HUES6 (cell line): Measurements from ENCODE around the gene RGL4.
"Not testable (repeated sequence)": the region's sequence is repeated elsewhere in the genome, so short reads cannot be mapped to it uniquely, and the experiment has no call there.

Experiments
- H3K27ac ChIP-seq: 2 replicates; pipeline ENCODE4 v1.7.0; 2013; ENCODE audit warnings: low read depth, mild to moderate bottlenecking, low read length, inconsistent platforms
- H3K27me3 ChIP-seq: 2 replicates; pipeline ENCODE4 v1.6.1; 2013; ENCODE audit warnings: low read length; ENCODE audit not compliant: control insufficient read depth, insufficient read depth
- H3K36me3 ChIP-seq: 2 replicates; pipeline ENCODE4 v1.6.1; 2013; ENCODE audit warnings: low read length; ENCODE audit not compliant: control insufficient read depth, insufficient read depth
- H3K4me1 ChIP-seq: 2 replicates; pipeline ENCODE4 v1.6.1; 2013; ENCODE audit warnings: low read length; ENCODE audit not compliant: control insufficient read depth, insufficient read depth
- H3K4me3 ChIP-seq: 2 replicates; pipeline ENCODE4 v1.5.1; 2013; ENCODE audit warnings: low read depth, low read length
- H3K9ac ChIP-seq: one replicate; pipeline ENCODE4 v1.6.1; 2013; ENCODE audit warnings: mild to moderate bottlenecking, low read length
- H3K9me3 ChIP-seq: 2 replicates; pipeline ENCODE4 v1.6.1; 2013; ENCODE audit warnings: low read depth, low read length; ENCODE audit not compliant: control insufficient read depth, insufficient read depth

Gene RGL4

DNA sequence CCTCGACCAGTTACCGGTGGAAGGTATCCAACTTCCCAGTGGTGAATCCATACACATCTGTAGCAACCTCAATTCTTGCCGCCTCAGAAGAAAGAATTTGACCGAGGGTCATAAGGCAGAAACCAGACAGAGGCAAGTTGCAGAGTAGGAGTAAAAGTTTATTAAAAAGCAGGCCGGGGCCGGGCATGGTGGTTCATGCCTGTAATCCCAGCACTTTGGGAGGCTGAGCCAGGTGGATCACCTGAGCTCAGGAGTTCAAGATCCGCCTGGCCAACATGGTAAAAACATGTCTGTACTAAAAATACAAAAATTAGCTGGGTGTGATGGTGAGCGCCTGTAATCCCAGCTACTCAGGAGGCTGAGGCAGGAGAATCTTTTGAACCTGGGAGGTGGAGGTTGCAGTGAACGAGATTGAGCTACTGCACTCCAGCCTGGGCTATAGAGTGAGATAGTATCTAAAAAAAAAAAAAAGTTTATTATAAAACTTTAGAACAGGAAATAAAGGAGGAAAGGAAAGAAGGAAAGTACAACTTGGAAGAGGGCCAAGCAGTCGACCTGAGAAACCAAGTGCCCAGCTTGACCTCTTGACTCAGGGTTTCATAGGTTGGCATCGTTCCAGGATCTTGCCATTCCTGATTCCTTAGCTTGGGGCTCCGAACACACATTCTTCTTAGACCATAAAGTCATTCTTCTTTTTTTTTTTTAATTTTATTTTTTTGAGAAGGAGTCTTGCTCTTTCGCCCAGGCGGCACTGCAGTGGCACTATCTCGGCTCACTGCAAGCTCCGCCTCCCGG is 27.8 kb downstream of the RGL4 start:
- H3K27me3 ChIP-seq, result no peaks in the 10 kb centered on the region
- H3K4me3 ChIP-seq, result no peak overlapping the region
- no peaks in the 10 kb centered on the region for H3K9me3 ChIP-seq
- peaks cover 4% of the 10 kb centered on the region for H3K4me1 ChIP-seq
- H3K9ac ChIP-seq, result no peak overlapping the region
- no peak overlapping the region for H3K27ac ChIP-seq
- peaks cover 15% of the 10 kb centered on the region for H3K36me3 ChIP-seq

- Histone ChIP-seq H3K9ac (no peak overlapping the region), H3K4me3 (no peak overlapping the region), H3K27me3 (no peaks in the 10 kb centered on the region), H3K9me3 (no peaks in the 10 kb centered on the region), H3K36me3 (no peaks in the 10 kb centered on the region), H3K27ac (no peak overlapping the region), H3K4me1 (peaks cover 4% of the 10 kb centered on the region)
Observed at GRCh38 chr22:23720855-23721254, 30.0 kb downstream of the RGL4 start.

DNA sequence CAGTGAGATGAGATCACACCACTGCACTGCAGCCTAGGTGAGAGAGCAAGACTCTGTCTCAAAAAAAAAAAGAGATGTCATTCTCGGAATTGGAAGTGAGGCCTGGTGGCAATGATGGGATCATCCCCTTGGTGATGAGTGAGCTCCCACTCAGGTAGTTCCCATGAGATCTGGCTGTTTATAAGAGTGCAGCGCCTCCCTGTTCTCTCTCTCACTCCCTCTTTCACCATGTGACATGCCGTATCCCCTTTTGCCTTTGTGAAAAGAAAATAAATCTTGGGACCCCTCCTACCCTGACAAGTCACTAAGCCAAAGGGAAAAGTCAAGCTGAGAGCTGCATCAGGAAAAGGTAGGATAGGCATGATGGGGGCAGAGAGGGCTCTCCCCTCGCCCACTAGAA is 31.3 kb downstream of the RGL4 start:
- no peaks in the 10 kb centered on the region for H3K9me3 ChIP-seq
- H3K9ac ChIP-seq, result no peak overlapping the region
- peaks cover 4% of the 10 kb centered on the region for H3K4me1 ChIP-seq
- no peaks in the 10 kb centered on the region for H3K36me3 ChIP-seq
- no peak overlapping the region for H3K4me3 ChIP-seq
- H3K27ac ChIP-seq, result no peak overlapping the region
- H3K27me3 ChIP-seq, result no peaks in the 10 kb centered on the region

DNA sequence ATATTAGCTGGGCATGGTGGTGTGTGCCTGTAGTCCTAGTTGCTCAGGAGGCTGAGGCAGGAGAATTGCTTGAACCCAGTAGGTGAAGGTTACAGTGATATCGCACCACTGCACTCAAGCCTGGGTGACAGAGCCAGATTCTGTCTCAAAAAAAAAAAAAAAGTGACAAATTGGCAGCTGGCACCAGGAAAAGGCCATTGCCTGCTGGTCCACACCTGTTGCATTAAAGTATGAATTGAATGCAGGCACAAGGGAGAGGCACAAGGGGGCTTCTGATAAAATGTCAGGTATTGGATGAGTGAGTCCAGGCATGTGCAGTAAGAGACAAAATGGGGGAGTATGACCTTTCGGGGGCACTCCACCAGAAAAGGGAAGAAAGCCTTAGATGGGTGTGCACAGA is 31.9 kb downstream of the RGL4 start:
- H3K27me3 ChIP-seq, result no peaks in the 10 kb centered on the region
- H3K4me1 ChIP-seq, result no peaks in the 10 kb centered on the region
- no peaks in the 10 kb centered on the region for H3K9me3 ChIP-seq
- no peak overlapping the region for H3K9ac ChIP-seq
- no peak overlapping the region for H3K27ac ChIP-seq
- H3K36me3 ChIP-seq, result no peaks in the 10 kb centered on the region
- no peak overlapping the region for H3K4me3 ChIP-seq

DNA sequence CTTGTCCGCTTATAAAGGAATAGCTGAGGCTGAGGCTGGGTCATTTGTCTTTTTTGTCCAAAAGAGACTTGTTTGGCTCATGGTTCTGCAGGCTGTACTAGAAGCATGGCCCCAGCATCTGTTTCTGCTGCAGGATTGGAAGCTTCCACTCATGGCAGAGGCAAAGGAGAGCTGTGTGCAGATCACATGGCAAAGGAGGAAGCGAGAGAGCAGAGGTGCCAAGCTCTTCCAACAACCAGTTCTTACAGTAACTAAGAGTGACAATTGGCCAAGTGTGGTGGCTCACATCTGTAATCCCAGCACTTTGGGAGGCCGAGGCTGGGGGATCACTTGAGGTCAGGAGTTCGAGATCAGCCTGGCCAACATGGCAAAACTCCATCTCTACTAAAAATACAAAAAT is 37.3 kb downstream of the RGL4 start:
- not testable (repeated sequence) for H3K4me3 ChIP-seq, H3K27ac ChIP-seq, H3K9ac ChIP-seq, H3K36me3 ChIP-seq, H3K27me3 ChIP-seq, H3K9me3 ChIP-seq, H3K4me1 ChIP-seq

DNA sequence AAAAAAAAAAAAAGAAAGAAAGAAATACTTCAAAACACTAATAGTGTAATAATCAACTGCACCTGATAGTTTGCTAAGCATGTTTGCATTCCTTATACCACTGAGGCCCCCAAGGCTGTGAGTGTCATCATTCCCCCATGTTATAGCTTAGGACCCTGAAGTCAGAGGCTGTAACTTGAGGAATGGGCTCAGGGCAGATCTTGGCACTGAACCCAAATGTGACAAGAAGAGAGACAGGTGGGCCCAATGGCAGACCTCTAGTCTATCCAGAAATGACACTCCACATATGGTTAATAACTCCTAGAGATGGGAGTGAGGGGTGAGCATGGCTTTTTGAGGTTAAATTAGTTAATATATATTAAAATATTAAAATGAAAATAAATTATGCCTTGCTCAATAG is 46.9 kb downstream of the RGL4 start:
- no peaks in the 10 kb centered on the region for H3K9me3 ChIP-seq

DNA sequence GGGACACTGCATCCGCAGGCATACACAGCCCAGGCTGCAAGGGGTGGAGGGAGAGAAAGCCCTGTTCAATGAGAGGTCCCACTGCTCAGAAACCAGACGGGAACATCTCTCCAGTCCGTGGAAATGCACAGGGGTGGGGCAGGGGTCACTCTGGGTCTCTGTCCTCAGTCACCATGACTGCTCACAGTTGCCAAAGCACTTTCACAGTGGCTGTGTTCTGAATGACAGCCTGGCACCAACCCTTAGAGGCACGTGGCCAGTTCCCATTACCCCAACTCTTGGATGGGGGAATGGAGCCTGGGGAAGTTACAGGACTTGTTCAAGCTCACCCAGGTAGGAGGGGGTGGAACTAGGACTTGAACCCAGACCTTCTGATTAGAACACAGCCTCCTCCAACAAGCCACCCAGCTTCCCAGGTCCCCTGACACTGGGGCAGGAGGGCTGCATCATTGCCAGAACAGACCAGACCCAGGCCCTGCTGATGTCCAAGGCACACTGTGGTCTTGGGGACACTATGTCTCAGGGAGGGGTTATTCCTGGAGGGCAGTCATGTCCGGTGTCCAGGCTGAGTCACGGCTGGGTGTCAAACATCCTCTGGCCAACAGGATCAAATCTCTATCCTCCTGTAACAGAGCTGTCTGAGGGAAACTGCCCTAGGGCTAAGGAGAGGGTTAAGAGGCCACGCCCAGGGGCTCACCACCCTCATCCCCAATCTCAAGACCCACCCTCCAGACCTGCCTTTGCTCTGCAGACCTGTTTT is 51.9 kb downstream of the RGL4 start:
- Histone ChIP-seq H3K36me3 (peaks cover 32% of the 10 kb centered on the region), H3K27ac (no peak overlapping the region), H3K4me1 (no peaks in the 10 kb centered on the region), H3K4me3 (no peak overlapping the region), H3K9ac (no peak overlapping the region), H3K9me3 (no peaks in the 10 kb centered on the region; the same call in 1 of the 2 replicates), H3K27me3 (no peaks in the 10 kb centered on the region)

More for the DNA sequence above, 46.9 kb downstream of the RGL4 start:
- Histone ChIP-seq H3K27ac (no peak overlapping the region), H3K27me3 (no peaks in the 10 kb centered on the region), H3K4me3 (no peak overlapping the region), H3K9ac (no peak overlapping the region), H3K4me1 (no peaks in the 10 kb centered on the region), H3K36me3 (peaks cover 6% of the 10 kb centered on the region)

DNA sequence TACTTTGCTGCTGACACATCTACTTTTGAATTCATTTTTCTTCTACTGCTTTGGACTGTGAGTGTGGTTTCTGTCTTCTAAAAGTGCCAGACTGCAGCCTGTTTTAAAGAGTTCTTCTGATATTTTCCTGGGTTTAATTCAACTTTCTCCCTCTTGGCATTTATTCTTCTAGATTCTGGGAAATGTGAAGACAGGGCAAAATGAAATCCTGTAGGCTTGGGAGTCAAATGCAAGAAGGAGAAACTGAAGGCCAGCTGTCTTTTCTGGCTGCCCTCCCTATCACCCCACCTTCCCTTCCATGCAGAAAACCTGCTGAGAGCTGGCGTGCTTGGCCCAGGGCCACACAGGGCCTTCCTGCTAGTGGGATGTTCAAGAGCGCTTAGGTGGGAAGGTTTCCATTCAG is 52.5 kb downstream of the RGL4 start:
- peaks cover 32% of the 10 kb centered on the region for H3K36me3 ChIP-seq
- no peak overlapping the region for H3K9ac ChIP-seq
- no peaks in the 10 kb centered on the region; the same call in 1 of the 2 replicates for H3K9me3 ChIP-seq
- no peak overlapping the region for H3K27ac ChIP-seq
- H3K4me3 ChIP-seq, result no peak overlapping the region
- no peaks in the 10 kb centered on the region for H3K27me3 ChIP-seq
- no peaks in the 10 kb centered on the region for H3K4me1 ChIP-seq

GRCh38 chr22:23744001-23744400 is 53.2 kb downstream of the RGL4 start:
- Histone ChIP-seq H3K9ac (no peak overlapping the region), H3K9me3 (no peaks in the 10 kb centered on the region; the same call in 1 of the 2 replicates), H3K4me1 (no peaks in the 10 kb centered on the region), H3K27me3 (no peaks in the 10 kb centered on the region), H3K27ac (no peak overlapping the region), H3K4me3 (no peak overlapping the region), H3K36me3 (peaks cover 32% of the 10 kb centered on the region)

DNA sequence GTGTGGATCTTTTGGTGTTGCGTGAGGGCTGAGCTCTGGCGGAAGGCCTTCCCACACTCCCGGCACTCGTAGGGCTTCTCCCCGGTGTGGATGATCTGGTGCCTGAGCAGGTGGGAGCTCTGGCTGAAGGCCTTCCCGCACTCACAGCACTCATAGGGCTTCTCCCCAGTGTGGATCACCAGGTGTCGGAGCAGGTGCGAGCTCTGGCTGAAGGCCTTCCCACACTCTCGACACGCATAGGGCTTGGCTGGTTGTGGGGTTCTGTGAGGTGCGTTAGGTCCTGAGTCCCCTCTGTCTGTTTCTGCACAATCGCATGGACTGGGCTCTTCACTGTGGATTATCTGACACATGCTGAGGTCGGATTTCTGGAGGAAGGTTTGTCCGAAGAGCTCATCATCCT is 53.7 kb downstream of the RGL4 start:
- Histone ChIP-seq H3K4me3 (no peak overlapping the region), H3K27ac (no peak overlapping the region), H3K9ac (no peak overlapping the region), H3K27me3 (no peaks in the 10 kb centered on the region), H3K4me1 (no peaks in the 10 kb centered on the region; the same call in 1 of the 2 replicates), H3K36me3 (peaks cover 32% of the 10 kb centered on the region), H3K9me3 (no peaks in the 10 kb centered on the region; the same call in 1 of the 2 replicates)

- Histone ChIP-seq H3K9me3 (no peaks in the 10 kb centered on the region; the same call in 1 of the 2 replicates), H3K9ac (no peak overlapping the region), H3K27ac (no peak overlapping the region), H3K4me3 (no peak overlapping the region), H3K4me1 (peaks cover 5% of the 10 kb centered on the region), H3K27me3 (no peaks in the 10 kb centered on the region), H3K36me3 (peaks cover 32% of the 10 kb centered on the region)
Observed at GRCh38 chr22:23745791-23746190, 55.0 kb downstream of the RGL4 start.
